Thymus (tissue), 11 donors: ENCODE data around the gene RUNX3. TPM values are rescaled to one million over a fixed set of nuclear protein-coding genes. Genes with fewer than 3 reads are reported as not detected.
"Not testable (repeated sequence)": the region's sequence is repeated elsewhere in the genome, so short reads cannot be mapped to it uniquely, and the experiment has no call there.

ENCODE experiments used
- DNase-seq, 9 donors: peaks; one replicate each; pipeline ENCODE4 v3.0.0-alpha.2; 2013; ENCODE audit warnings: low spot score in 9 of 9, low read depth in 6 of 9, missing footprints in 1 of 9
- H3K27ac ChIP-seq, 2 donors: one replicate each; pipeline ENCODE4 v1.5.1; 2013; ENCODE audit warnings: control low read depth in 1 of 2, low read depth in 1 of 2, low read length in 1 of 2, mild to moderate bottlenecking in 1 of 2, moderate library complexity in 1 of 2
- H3K27me3 ChIP-seq, 2 donors: one replicate each; pipeline ENCODE4 v1.5.1; 2013; ENCODE audit warnings: low read length in 1 of 2; ENCODE audit not compliant: control insufficient read depth in 2 of 2, insufficient read depth in 1 of 2
- H3K36me3 ChIP-seq, 2 donors: one replicate each; pipeline ENCODE4 v1.5.1; 2013; ENCODE audit warnings: low read length in 1 of 2, mild to moderate bottlenecking in 1 of 2, moderate library complexity in 1 of 2; ENCODE audit not compliant: control insufficient read depth in 2 of 2, insufficient read depth in 2 of 2
- H3K4me1 ChIP-seq, 2 donors: one replicate each; pipeline ENCODE4 v1.5.1; 2013; ENCODE audit warnings: low read length in 2 of 2; ENCODE audit not compliant: control insufficient read depth in 2 of 2, insufficient read depth in 2 of 2
- H3K4me3 ChIP-seq, 2 donors: one replicate each; pipeline ENCODE4 v1.5.1; 2013; ENCODE audit warnings: low read length in 2 of 2, control low read depth in 1 of 2, mild to moderate bottlenecking in 1 of 2
- H3K9me3 ChIP-seq, 2 donors: one replicate each; pipeline ENCODE4 v1.5.1; 2013; ENCODE audit warnings: low read length in 1 of 2, mild to moderate bottlenecking in 1 of 2; ENCODE audit not compliant: control insufficient read depth in 2 of 2, insufficient read depth in 1 of 2
- WGBS: extraction: QIAGEN DNeasy Blood & Tissue Kit; methylation state at CpG from one replicate; pipeline ENCODE4 v1.1.7; 2013; 5-methylcytosine and 5-hydroxymethylcytosine counted together
- polyA plus RNA-seq: library from polyadenylated mRNA; stranded (reverse); fragments of 200-250 nt; gene quantifications from one replicate; pipeline ENCODE4 v1.2.3, GENCODE V29; 2013
- total RNA-seq: library from RNA; stranded (reverse); fragments of 120-200 nt; gene quantifications from one replicate; pipeline ENCODE4 v1.2.4, GENCODE V29; 2013
- donor health status: healthy.

RUNX3 gene
- total and polyA plus RNA-seq, 2 donors = 4.9 to 13.6 TPM

DNA sequence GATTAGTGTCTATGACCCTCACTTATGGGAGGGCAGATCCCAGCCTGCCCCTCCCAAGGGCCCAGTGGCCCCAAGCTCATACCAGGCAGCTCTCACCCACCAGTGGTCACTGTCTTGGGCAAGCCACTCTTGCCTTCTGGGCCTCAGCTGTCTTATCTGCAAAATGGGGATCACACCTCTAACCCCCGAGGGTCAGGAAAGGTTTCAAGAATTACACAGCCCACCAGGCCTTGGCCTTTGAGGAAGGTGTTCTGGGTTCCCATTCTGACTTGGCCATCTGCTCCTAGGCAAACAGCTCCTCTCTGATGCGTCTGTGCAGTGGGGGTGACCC lies 16.8 kb downstream of the RUNX3 start:
- Histone ChIP-seq H3K4me3 (no peak overlapping the region), H3K4me1 (peaks cover 0 to 5% of the 10 kb centered on the region in 2 donors), H3K27ac (no peak overlapping the region), H3K9me3 (peaks cover 0 to 9% of the 10 kb centered on the region in 2 donors), H3K36me3 (peaks cover 17 to 36% of the 10 kb centered on the region in 2 donors), H3K27me3 (no peaks in the 10 kb centered on the region)
- WGBS = 69% methylated on average over 2 of the region's 2 CpGs
- DNase-seq = no peak

DNA sequence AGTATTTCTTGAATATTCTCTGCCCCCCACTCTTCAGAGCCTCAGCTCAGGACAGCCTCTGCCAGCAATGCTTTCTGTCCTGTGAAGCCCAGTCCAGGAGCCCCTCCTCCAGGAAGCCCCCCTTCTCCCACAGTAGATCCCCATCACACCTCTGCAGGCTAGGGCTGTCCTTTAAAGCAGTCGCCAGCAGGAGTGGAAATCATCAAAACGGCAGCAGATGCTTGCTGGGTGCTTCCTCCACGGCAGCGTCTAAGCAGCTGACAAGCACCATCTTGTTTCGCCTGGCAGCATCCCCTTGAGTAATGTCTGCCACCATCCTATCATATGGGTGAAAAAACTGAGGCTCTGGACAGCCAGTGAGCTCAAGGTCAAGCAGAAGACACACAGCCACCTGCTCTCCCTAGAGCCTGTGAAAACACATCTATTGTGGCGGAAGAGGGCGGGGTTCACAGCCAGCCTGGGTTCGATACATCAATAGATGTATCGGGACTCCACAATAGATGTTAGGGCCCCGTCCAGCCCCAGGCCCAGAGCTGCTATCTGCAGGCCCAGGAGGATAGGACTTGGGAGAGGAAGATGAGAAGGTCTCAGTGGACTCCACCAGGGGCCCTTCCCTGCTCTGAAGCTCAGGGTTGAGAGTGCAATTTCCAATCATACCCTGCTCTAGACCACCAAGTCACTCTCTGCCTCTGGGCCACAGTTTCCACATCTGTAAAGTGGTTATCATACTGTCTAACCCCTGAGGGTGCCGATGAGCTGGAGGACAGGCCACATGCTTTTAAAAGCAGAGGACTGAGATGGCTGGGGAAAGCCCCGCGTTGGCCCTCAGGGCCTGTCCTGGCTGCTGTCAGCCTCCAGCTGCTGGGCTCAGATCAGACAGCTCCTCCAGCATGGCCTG lies 17.5 kb downstream of the RUNX3 start:
- WGBS = 92% methylated on average over 13 of the region's 13 CpGs
- DNase-seq = no peak
- no peak overlapping the region for H3K4me3 ChIP-seq
- no peak overlapping the region for H3K27ac ChIP-seq
- H3K36me3 ChIP-seq = peaks cover 22 to 32% of the 10 kb centered on the region in 2 donors
- no peaks in the 10 kb centered on the region for H3K27me3 ChIP-seq
- H3K4me1 ChIP-seq = peaks cover 0 to 5% of the 10 kb centered on the region in 2 donors
- peaks cover 0 to 14% of the 10 kb centered on the region in 2 donors for H3K9me3 ChIP-seq

DNA sequence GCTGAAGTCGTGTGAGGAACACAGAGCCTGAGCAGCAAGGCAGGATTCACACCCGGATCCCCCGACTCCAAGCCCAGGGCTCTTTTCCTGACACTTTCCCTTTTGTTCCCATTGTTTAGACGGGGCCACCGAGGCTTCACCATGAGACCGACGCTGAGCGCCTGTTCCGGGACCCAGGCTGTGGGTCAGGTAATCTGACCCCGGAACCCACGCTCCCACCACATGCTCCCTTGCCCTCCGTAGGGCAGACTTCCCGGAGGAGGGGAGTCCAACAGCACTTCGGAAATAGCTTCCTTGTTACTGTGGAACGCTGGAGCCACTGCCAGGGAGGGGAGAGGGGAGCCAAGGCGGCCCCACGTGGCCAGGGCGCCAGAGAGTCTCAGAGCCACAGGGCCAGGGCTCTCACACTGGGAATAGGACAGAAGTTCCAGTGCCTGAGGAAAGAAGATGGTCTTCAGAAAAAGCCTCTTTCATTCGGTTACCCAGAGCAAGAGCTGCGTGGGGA lies 18.4 kb downstream of the RUNX3 start:
- 93% methylated on average over 20 of the region's 20 CpGs for WGBS
- Histone ChIP-seq H3K36me3 (peaks cover 19 to 30% of the 10 kb centered on the region in 2 donors), H3K4me3 (no peak overlapping the region), H3K27ac (no peak overlapping the region), H3K9me3 (peaks cover 0 to 14% of the 10 kb centered on the region in 2 donors), H3K4me1 (peaks cover 0 to 5% of the 10 kb centered on the region in 2 donors), H3K27me3 (no peaks in the 10 kb centered on the region)
- DNase-seq = no peak

DNA sequence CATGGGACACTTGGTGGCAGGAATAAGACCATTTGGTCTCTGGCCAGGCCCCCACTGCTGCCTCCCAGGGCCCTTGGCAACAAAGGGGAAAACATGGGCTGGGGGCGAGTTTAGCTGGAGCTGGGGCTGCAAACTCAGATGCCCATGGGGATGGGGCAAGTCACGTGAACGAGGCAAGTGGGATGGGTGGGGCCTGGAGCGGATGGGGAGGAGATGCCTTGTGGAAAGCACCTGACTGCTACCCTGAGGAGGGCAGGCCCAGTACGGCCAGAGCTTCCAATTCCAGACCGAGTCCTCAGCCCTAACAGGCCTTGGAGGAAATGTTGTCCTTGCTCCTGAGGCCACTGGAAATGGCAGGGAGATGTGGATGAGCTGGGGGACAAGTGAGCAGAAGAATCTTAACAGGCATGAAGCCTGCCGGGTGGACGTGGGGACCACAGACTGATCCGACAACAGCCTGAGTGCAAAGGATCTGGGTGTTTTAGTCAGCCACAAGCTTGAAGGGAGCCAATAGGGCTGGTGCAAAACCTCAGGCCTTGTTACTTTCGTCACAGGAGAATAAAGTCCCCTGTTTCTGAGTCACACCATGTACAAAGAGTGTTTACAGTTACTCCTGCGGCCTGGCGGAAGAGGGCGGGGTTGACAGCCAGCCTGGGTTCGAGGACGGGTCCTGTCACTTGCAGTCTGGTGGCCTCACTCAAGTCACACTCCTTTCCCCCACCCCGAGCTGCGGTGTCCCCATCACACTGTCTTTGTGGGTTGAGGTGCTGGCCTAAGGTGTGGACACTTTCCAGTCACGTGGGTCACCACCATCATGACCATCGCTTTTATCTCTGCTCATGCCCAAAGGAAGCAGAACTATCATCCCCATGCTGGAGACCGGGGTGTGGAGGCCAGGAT lies 19.1 kb downstream of the RUNX3 start:
- Histone ChIP-seq H3K4me3 (no peak overlapping the region), H3K4me1 (peaks cover 0 to 5% of the 10 kb centered on the region in 2 donors), H3K27ac (peak overlapping the region in 1 of 2 donors; percentile 26), H3K9me3 (peaks cover 0 to 14% of the 10 kb centered on the region in 2 donors), H3K36me3 (peaks cover 19 to 29% of the 10 kb centered on the region in 2 donors), H3K27me3 (no peaks in the 10 kb centered on the region)
- no peak for DNase-seq
- WGBS = 95% methylated on average over 20 of the region's 20 CpGs

DNA sequence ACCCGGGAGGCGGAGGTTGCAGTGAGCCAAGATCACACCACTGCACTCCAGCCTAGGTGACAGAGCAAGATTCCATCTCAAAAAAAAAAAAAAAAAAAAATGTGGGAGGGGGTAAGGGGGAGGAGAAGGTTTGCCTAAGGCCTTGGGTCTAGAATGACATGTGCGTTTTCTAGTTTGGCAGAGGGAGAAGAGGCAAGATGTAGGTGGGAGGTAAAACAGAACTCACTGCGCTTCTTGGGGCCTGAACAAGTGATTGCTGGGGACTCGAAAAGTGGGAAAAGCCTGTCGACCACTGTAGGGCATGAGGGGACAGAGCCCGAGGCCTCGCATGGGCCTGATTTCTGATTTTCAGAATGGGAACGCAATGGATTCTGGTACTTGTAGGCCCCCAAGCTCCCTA lies 19.9 kb downstream of the RUNX3 start:
- Histone ChIP-seq H3K4me3 (no peak overlapping the region), H3K27ac (no peak overlapping the region), H3K4me1 (peaks cover 0 to 5% of the 10 kb centered on the region in 2 donors), H3K27me3 (no peaks in the 10 kb centered on the region), H3K36me3 (peaks cover 19 to 25% of the 10 kb centered on the region in 2 donors), H3K9me3 (peaks cover 0 to 14% of the 10 kb centered on the region in 2 donors)
- WGBS = 98% methylated on average over 9 of the region's 9 CpGs
- no peak for DNase-seq

DNA sequence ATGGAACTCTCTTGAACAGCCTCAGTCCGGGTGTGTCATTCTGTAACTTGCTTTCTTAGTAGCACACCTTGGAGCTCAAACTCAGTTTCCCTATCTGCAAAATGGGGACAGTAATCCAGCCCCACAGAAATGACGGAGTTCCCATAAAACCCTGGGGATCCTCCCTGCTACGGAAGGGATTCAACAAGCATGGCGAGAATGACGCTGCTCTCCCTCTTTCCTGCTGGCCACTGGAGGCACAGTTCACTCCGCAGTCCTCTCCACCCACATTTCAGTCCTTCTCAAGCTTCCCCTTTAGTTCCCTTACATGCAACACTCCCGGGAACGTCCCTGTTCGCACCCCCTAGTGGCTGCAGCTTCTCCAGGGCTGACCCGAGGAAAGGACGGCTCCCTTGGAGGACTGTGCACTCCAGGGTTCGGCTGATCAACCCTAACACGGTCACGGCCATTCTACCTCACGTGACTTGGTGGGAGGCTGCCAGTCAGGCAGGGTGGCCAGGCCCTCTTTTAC lies 20.6 kb downstream of the RUNX3 start:
- Histone ChIP-seq H3K4me3 (no peak overlapping the region), H3K27ac (no peak overlapping the region), H3K27me3 (no peaks in the 10 kb centered on the region), H3K36me3 (peaks cover 19 to 25% of the 10 kb centered on the region in 2 donors), H3K4me1 (peaks cover 0 to 5% of the 10 kb centered on the region in 2 donors), H3K9me3 (peaks cover 0 to 14% of the 10 kb centered on the region in 2 donors)
- no peak for DNase-seq
- 88% methylated on average over 15 of the region's 15 CpGs for WGBS

DNA sequence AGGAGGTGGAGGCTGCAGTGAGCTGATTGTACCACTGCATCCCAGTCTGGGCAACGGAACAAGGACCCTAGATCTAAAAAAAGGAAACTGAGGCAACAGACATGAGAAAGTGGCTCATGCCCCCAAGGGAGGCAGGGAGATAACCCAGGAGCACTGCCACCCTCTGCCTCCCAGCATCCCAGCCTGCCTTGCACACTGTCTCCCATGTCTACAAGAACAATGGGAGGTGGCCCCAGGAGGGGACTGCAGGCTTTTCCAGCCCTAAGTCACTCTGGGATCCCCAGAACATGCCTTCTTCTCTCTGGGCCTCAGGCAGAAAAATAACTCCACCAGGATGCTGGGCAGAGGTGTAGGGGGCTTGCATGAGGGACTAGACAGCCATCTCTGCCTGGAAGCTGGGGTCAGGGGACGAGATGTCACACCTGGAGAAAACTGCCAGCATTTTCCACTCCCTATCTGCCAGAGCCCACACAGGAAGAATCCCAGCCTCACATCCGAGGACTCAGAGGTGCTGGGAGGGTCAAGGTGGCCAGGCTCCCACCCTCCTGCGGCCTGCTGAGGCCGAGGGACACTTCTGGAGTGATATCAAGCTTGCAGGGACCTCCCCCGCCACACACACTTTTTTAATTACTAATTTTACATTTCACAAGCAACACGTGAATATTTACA lies 21.4 kb downstream of the RUNX3 start:
- H3K4me1 ChIP-seq = peaks cover 0 to 5% of the 10 kb centered on the region in 2 donors

DNA sequence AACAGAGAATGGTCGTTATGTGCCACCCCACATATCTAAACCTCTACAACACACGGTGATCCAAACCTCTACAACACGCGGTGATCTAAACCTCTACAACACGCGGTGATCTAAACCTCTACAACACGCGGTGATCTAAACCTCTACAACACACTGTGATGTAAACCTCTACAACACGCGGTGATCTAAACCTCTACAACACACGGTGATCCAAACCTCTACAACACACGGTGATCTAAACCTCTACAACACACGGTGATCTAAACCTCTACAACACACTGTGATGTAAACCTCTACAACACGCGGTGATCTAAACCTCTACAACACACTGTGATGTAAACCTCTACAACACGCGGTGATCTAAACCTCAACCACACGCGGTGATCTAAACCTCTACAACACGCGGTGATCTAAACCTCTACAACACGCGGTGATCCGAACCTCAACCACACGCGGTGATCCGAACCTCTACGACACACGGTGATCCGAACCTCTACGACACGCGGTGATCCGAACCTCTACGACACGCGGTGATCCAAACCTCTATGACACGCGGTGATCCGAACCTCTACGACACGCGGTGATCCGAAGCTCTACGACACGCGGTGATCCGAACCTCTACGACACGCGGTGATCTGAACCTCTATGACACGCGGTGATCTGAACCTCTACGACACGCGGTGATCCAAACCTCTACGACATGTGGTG lies 22.3 kb downstream of the RUNX3 start:
- H3K4me1 ChIP-seq, DNase-seq, H3K27ac ChIP-seq, H3K27me3 ChIP-seq, H3K4me3 ChIP-seq: not testable (repeated sequence)
- Histone ChIP-seq H3K9me3 (peaks cover 0 to 14% of the 10 kb centered on the region in 2 donors), H3K36me3 (peaks cover 14 to 28% of the 10 kb centered on the region in 2 donors)
- WGBS = 97% methylated on average over 57 of the region's 57 CpGs

More for the DNA sequence above, 21.4 kb downstream of the RUNX3 start:
- Histone ChIP-seq H3K9me3 (peaks cover 0 to 14% of the 10 kb centered on the region in 2 donors), H3K27me3 (no peaks in the 10 kb centered on the region), H3K36me3 (peaks cover 18 to 28% of the 10 kb centered on the region in 2 donors), H3K4me3 (no peak overlapping the region), H3K27ac (no peak overlapping the region)
- WGBS = 96% methylated on average over 7 of the region's 7 CpGs
- DNase-seq = no peak
